ENCODE data around the gene RAP2B.

Gene RAP2B

DNA sequence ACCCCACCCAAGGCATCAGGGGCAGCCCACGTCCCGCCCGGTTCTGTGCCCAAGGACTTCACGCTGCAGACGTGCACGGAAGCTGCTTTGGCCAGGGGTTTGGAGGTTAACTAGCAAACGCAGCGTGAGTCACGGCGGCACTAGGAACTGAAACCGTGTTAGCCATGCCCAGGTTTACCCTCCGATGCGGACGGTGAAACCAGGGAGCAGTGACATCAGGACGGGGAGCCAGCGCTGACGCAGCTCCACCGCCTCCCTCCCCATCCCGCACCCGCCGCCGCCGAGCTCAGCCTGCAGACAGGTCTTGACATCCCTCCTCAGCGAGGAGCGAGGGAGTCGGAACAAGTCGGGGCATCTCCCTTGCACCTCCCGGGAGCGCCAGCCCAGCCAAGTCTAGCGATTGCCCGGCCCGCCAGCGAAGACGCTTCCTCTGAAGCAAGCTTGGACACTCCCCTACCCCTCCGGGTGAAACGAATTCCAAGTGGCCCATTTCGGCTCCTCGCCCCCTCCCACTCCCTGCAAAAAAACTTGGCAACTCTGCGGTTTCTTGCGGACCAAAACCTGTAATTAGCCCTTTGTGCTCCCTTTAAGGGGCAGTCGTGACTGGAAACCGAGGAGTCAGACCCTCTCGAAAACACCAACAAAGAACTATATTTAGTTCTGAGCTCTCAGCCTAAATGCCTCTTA lies 1.4 kb upstream of the RAP2B start:
- DNase-seq (ENCODE audit: low read depth in 3 of 3): peak; percentile 50 to 78 (median 62)

DNA sequence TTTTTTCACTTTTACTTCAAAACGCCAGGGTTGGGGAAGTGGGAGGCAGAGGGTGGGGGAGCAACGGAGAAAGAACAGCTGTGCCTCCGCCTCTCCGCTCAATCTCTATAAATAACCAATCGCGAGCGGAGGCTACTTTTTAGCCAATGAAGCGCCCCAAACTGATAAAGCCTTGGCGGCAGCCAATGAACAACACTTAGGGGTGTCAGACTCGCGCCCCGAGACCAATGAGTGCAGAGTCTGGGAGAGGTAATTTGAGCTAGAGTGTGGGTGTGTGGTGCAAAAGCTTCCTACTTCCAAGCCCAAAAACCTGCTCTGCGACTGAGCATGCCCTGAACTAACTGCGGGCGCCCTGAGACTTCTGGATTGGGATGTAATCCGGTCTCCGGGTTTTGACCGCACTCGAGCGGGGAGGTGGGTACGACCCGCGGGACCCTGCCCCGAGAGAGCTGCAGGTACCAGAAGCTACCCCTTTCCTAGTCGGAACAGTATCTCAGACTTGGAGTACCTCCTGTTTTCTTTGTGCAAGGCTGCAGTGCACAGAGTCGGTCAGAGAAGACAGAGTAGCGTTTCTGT lies 800 bp upstream of the RAP2B start:
- DNase-seq (ENCODE audit: low read depth in 3 of 3): peak; percentile 77 to 86 (median 85)

DNA sequence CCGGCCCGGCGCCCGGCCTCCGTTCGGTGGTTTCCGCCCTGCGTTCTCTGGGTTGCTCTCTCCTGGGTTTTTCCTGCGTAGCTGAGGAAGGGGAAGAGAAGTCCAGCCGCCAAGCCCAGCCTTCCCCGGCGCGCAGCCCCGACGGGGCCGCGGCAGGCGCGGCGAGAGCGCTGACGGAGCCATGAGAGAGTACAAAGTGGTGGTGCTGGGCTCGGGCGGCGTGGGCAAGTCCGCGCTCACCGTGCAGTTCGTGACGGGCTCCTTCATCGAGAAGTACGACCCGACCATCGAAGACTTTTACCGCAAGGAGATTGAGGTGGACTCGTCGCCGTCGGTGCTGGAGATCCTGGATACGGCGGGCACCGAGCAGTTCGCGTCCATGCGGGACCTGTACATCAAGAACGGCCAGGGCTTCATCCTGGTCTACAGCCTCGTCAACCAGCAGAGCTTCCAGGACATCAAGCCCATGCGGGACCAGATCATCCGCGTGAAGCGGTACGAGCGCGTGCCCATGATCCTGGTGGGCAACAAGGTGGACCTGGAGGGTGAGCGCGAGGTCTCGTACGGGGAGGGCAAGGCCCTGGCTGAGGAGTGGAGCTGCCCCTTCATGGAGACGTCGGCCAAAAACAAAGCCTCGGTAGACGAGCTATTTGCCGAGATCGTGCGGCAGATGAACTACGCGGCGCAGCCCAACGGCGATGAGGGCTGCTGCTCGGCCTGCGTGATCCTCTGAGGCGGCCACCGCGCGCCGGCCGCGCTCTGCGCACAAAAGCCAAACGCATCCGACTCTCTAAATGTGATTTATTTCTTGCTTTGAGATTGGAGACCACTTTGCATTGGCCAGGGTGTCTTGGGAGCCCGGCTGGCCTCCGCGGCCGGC lies 727 bp downstream of the RAP2B start:
- DNase-seq (ENCODE audit: low read depth in 3 of 3): peak in 2 of 3 experiments; percentile 21 to 31

DNA sequence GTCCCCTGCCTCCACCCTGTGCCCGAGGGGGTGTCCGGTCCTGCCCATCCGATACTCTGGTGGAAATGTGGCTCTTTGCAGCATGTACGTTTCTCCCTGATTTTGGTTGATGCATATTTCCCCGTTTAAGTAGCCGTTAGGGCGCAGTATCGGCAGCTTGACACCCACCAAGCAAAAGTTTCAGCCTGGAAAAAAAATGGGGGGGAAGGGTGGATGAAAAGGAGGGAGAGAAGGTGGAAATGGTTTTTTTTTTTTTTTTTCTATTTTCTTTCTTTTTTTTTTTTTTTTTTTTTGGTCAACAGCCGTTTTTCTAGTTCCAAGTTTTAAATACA lies 1.3 kb downstream of the RAP2B start:
- no peak for DNase-seq (ENCODE audit: low read depth in 3 of 3)

DNA sequence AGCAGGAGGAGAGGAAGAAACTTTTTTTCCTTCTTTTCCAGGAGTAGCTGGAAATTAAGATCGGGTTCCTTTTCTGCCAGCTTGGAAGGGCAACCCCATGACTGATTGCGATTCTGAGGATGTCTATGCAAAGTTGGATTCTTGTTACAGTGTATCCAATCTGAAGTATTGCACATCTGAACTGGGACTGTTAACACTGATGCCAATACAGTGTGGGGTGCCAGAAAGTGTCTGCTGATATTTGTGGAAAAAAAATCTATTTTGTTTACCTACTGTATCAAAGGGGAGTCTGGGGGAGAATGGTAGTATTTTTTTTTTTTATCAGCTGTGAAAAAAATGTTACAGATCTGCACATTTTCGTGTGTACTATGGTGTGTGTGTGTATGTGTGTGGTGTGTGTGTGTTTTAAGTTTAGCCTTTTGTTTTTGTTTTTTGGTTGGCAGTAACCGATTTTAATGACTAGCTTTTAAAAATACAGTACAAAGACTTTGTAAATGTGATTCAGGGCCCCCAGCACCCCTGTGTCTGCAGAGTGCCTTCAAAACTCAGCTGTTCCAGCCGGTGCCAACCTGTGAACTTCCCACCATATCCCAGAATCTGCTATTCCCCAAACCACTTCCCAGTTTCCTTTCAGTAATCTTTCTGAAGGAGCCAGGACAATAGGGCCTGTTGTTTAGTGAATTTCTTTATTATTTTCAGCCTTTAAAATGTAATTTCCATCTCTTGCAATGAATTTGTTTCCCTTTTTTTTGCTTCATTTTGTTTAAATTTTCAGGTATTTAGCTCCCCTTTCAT lies 1.9 kb downstream of the RAP2B start:
- DNase-seq (ENCODE audit: low read depth in 3 of 3): no peak

DNA sequence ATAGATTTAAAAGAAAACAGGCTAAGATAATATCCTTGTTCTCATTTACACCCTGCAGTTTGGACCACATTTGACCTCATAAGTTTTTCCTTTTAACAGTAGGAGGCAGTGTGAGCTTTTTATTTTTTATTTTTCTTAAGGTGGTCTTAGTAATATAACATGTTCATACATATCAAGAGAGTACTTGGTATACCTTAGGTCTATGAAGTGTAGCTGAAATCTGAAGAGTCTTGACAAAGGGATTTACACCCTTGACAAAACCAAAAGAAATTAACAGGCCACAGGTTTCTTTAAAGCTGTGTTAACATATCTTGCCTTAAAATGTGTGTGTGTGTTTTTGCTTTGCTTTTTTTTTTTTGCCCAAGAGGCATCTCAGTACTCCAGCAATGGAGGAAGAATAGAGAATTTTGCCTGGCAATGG lies 3.2 kb downstream of the RAP2B start:
- no peak for DNase-seq (ENCODE audit: low read depth in 3 of 3)

DNA sequence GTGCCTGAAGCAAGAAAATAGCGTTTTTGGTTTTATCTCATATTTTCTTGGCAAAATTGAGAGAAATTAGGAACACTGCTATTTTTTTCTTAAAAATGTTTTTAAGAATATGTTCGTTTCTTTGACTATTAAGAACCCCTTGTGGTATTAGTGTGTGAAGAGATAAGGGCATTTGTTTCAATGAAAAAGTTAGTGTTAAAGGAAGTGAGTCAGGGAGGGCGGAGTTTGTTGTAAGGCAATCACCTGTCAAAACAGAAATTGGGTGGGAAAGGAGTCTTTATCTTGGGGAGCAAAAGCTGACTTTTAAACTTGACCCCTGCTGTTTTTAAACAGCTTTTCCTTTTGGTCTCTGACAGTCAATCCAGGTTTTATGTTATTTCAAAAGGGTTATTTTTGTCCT lies 4.2 kb downstream of the RAP2B start:
- no peak for DNase-seq (ENCODE audit: low read depth in 3 of 3)

DNA sequence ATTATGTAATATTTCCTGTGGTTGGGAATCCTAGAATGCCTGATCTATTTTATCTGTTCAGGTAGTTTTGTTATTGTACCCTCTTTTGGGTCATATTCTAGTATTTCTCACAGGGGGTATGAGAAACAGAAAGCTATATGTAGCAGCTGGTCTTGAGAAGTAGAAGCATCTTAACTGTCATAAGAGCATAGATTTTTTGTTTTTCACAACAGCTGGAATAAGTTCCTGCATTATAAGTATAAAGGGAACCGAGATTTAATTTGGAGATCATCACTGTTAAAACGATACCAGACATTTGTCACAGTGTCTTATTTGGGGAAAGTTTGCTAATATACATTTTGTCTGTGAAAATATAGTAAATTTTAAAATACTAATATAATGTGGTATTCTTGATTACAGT lies 4.8 kb downstream of the RAP2B start:
- DNase-seq (ENCODE audit: low read depth in 3 of 3): no peak

DNA sequence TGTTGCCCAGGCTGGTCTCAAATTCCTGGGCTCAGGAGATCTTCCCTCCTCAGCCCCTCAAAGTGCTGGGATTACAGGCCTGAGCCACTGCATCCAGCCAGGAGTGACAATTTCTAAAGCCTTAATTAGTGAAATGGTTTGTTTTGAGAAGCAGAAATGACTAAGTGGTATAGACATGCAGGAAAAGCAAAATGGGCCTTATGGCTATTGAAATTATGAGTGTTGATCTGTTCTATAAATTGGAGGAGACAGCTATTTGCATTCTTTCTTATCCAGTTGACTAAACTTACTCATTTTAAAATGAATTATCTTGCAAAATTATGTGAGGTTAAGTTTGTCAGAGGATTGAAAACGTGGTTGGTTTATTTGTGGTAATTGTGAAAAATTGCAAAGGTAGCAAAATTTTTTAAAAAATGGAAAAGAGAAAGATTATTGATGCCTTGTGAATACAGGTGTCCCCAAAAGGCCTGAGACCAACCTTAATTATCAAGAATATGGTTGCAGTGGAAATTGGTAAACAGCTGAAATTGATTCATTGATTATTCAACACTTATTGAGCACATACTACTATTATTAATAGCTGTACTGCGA lies 7.9 kb downstream of the RAP2B start:
- no peak for DNase-seq (ENCODE audit: low read depth in 3 of 3)

DNA sequence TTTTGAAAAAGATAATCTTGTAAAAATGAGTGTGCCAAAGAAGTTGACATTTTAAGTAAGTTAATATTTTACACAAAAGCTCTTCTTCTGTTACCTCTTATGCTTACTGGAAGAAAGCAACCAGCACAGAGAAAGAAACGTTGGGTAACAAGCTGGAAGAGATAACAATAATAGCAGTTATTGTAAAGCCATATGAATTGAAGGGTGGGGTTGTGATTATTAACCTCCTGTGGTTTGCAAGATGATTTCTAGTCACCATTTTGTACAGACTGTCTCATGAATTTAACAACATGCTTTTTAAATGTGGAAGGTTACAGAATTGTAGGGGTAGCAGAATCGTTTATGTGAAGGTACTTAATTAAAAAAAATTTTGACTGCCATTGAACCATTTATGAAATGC lies 9.2 kb downstream of the RAP2B start:
- no peak for DNase-seq (ENCODE audit: low read depth in 3 of 3)

DNA sequence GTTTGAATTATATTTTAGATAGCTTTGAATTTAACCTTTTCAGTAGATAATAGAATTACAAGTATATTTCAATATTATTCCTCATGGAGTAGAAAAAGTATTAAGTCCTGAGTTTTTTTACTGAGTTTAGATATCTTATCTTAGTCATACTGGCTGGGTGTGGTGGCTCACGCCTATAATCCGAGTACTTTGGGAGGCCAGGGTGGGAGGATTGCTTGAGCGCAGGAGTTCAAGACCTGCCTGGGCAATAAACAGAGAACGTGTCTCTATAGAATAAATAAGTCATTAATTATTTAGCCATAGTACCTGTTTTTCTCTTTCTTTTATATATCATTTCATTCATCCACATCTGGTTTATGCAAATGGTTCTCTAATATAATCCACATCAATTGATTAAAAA lies 9.9 kb downstream of the RAP2B start:
- no peak for DNase-seq (ENCODE audit: low read depth in 3 of 3)

DNA sequence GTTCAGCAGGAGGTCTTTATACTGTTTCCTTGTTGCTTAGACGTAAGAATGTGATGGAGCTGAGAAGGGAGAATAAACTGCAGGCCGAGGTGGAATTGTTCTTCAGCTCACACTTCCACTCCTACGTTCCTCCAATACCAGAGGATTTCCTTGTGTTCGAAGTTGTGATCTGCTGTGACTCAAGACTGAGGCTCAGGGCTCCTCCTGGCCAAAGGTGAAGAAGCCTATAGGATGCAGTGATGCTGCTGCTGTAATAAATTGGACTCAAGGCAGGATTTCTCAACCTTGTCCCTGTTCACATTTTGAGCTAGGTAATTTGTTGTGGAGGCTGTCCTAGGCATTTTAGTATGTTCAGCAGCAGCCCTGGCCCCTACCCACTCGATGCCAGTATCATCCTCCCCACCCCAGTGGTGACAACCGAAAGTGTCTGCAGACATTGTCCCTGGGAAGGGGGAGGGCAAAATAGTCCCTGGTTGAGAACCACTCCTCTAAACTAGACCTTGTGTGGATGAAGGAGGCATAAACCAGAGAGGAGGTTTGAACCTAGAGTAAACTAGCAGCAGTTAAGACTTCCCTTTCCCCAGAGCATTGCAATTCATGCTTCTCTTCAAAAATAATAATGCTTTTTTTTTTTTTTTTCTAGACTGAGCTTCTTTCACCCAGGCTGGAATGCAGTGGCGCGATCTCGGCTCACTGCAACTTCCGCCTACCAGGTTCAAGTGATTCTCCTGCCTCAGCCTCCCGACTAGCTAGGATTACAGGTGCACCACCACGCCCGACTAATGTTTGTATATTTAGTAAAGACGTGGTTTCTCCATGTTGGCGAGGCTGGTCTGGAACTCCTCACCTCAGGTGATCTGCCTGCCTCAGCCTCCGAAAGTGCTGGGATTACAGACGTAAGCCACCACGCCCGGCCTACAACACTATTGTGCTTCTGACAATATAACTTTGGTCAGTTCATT lies 11.1 kb downstream of the RAP2B start:
- DNase-seq (ENCODE audit: low read depth in 3 of 3): no peak

DNA sequence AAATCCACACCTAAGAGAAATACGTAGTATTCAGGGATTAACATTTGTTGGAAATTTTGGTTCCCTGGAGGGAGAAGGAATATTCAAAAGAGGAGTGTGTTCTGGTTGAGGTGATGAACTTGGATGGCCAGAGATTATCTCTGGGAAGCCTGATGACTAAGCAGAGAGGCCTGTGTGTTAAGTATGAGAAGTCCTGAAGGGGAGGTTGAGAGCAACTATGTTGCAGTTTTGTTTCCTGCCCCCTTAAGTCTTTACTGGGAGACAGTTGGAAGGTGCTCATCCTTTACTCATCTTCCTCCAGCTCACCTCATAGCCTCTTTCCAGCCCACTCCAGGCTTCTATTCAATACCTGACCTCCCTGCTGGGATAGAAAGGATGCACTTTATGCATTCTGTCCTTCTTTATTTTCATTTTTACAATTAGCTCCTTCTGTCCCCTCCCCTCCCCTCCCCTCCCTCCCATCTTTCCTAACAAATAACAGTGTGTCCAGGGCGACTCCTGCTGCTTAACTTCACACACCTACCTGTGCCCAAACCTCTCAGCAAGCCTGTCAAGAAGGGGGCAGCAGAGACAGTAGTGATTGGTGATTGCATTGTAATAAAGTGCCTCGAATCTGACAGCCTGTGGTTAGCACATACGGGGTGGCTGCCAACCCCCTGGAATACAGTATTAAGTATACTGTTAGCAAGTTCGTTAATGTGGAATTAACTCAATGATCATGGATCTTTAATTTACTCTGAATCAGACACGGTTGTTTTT lies 11.9 kb downstream of the RAP2B start:
- DNase-seq (ENCODE audit: low read depth in 3 of 3): no peak

DNA sequence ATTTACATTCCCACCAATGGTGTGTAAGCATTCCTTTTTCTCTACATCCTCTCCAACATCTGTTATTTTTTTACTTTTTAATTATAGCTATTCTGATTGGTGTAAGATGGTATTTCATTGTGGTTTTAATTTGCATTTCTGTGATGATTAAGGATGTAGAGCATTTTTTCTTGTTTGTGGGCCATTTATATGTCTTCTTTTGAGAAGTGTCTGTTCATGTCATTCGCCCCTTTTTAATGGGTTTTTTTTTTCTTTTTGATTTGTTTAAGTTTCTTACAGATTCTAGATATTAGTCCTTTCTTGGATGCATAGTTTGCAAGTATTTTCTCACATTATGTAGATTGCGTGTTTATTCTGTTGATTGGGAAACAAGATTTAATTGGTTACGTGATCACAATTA lies 14.2 kb downstream of the RAP2B start:
- DNase-seq (ENCODE audit: low read depth in 3 of 3): no peak

DNA sequence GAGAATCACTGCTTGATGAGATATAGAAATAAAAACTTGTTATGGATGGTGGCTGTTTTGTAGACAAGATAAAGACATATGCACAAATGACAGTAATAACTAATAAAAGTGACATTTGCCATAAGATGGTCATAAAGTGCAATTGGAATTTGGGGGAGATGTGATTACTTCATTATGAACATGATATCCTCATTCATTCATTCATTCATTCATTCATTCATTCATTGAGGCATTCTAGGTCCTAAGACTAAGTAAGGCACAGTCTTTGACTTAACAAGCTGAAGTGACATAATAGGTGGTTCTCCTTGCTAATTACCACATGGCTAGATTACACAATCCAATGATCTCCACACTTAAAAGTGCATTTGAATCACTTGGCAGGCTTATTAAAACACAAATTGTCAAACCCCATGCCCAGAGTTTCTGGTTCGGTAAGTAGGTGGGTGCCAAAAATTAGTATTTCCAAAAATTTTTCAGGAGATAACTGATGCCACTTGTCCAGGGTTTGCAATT lies 18.9 kb downstream of the RAP2B start:
- no peak for DNase-seq (ENCODE audit: low read depth in 3 of 3)

DNA sequence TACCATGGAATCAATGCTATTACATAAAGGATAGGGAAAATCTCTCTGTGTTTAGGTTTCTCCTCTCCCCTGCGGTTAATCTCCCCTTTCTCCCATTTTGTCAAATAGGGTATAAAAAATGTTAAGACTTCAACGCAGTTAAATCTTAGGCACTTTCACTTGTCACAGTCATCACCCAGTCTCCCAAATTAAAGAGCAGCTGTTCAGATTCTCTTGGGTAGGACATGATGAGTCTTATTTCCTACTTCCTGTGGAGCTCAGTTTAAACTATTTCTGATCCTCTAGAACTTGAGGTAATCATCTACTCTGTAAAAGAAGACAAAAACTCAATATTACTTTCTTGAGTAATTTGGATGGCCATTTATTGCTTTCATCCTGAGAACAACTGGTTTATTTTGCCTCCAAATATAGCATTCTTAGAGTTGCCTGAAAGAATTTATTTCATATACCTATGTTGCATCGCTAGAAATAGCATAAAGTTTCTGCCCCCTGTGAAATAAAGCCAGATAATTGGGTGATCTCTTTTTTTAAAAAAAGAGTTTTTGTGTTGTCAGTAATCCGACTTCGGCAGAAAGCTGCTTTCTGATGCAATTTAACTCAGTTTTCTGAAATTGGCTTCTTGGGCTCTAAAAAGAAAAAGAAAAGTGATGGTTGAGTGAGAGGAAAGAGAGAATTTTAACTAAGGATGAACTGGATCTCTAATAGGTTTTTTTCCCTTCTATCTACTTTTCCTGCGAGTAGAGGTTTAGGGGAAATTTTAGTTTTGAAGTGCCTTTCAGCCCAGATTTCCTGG lies 20.7 kb downstream of the RAP2B start:
- DNase-seq (ENCODE audit: low read depth in 3 of 3): no peak

DNA sequence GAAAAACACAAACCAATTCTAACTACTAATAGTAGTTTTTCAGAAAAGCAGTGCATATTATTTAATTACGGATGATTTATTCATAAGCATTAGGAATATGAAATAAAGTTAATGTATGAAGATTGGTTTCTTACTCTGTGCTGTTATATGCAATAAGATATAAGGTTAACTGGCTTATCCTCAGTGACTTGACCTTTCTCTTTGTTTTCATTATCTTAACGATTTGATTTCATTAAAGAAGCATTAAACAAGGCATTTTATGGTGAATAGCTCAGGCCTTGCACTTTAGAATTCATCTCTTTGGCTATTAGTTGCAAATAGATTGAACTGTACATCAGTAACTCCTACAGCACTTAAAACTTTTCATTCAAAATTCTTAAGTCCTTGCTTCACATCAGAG lies 28.9 kb downstream of the RAP2B start:
- no peak for DNase-seq (ENCODE audit: low read depth in 3 of 3)

DNA sequence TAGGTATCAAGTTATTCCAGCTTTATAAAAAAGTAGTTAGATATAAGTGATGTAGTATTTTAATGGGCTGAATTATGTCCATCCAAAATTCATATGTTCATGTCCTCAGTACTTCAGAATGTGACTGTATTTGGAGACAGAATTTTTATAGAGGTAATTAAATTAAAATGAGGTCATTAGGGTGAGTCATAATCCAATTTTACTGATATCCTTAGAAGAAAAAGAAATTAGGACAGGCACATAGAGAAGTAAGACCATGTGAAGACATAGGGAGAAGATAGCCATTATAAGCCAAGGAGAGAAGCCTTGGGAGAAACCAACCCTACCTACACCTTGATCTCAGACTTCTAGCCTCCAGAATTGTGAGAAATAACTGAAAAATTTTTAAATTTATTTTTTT lies 30.3 kb downstream of the RAP2B start:
- DNase-seq (ENCODE audit: low read depth in 3 of 3): no peak
